Prostate gland (tissue), 2 donors: ENCODE results near the gene ACADSB. TPM values are rescaled to one million over a fixed set of nuclear protein-coding genes. Genes with fewer than 3 reads are reported as not detected.

Source experiments
- DNase-seq: peaks from one replicate; pipeline ENCODE4 v3.0.0-alpha.2; 2019; ENCODE audit warnings: low spot score
- H3K27ac ChIP-seq, 2 donors: fragments of 200-600 bp; sonication (generic); 2 replicates each; pipeline ENCODE4 v1.5.1; 2017 to 2019
- H3K27me3 ChIP-seq: fragments of 200-600 bp; sonication (generic); replicated peaks from 2 replicates; pipeline ENCODE4 v1.5.1; 2019; ENCODE audit not compliant: insufficient read depth
- H3K36me3 ChIP-seq, 2 donors: fragments of 200-600 bp; sonication (generic); 1 replicate in 1 of 2; 2 replicates in 1 of 2; pipeline versions ENCODE4 v1.5.1 to v1.8.1; 2017 to 2019
- H3K4me1 ChIP-seq: fragments of 200-600 bp; sonication (generic); replicated peaks from 2 replicates; pipeline ENCODE4 v1.5.1; 2019
- H3K4me3 ChIP-seq, 2 donors: fragments of 200-600 bp; sonication (generic); 2 replicates each; pipeline ENCODE4 v1.5.1; 2017 to 2019
- H3K9me3 ChIP-seq: fragments of 200-600 bp; sonication (generic); 2 replicates; pipeline ENCODE4 v1.5.1; 2017
- POLR2A ChIP-seq: fragments of 450-650 bp; IDR thresholded peaks from one replicate; pipeline ENCODE4 v1.6.1; 2016; ENCODE audit warnings: antibody characterized with exemption, mild to moderate bottlenecking
- POLR2AphosphoS5 ChIP-seq: sonication (generic); formaldehyde crosslinking; IDR thresholded peaks from one replicate; pipeline ENCODE4 v1.6.1; 2017; ENCODE audit warnings: antibody characterized with exemption
- WGBS: methylation state at CpG from one replicate; pipeline ENCODE4 v1.1.5; 2018; 5-methylcytosine and 5-hydroxymethylcytosine counted together
- intact Hi-C: fragments of 100-400 bp; cut with DNase I; formaldehyde crosslinking; loops from one replicate; pipeline ENCODE4 v1.14.2; 2022
- total RNA-seq, 2 donors: library from RNA; depleted of rRNA; stranded (reverse); fragments of >200 nt; gene quantifications; one replicate each; pipeline ENCODE4 v1.1.0, GENCODE V29; 2016
- TF ChIP-seq, protein P1 (sequence below), 4 experiments: fragments of 200-600 bp in 2 of 4; fragments of 450-650 bp in 2 of 4; sonication (generic) in 2 of 4; IDR thresholded peaks; 1 replicate in 3 of 4; 2 replicates in 1 of 4; pipeline ENCODE4 v1.5.1; 2016 to 2019; ENCODE audit warnings: antibody characterized with exemption in 4 of 4, mild to moderate bottlenecking in 2 of 4, moderate library complexity in 2 of 4

The ACADSB gene
- total RNA-seq, 2 donors from 2014 or later: 17.2 to 38.6 TPM

DNA sequence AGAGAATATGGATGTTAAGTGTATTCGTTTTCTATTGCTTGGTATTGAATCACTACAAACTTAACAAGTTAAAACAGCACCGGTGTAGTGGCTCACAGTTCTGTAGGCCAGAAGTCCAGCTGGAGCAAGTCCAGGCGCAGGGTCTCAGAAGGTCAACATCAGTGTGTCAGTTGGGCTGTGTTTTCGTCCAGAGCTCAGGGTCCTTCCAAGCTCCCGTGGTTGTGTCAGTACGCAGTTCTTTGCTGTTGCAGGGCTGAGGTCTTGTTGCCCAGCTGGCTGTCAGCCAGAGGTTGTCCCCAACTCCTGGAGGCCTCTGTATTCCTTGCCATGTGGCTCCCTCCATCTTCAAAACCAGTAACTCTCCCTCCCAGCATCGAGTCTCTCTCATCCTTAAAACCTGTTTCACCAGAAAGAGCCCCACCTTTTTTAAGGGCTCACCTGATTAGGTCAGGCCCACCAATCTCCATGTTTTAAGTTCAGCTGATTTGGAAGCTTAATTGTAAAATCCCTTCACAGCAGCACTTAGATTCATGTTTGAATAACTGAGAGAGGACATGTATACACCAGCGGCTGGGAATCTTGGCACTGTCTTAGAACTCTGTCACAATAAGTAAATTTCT lies 26.8 kb downstream of the ACADSB start:
- Histone ChIP-seq H3K27ac (no peak overlapping the region), H3K9me3 (no peaks in the 10 kb centered on the region), H3K27me3 (no peaks in the 10 kb centered on the region), H3K4me3 (no peak overlapping the region), H3K4me1 (no peaks in the 10 kb centered on the region), H3K36me3 (peaks cover 0 to 9% of the 10 kb centered on the region in 2 donors)
- TF ChIP-seq POLR2AphosphoS5 (no peak), POLR2A (no peak)
- TF ChIP-seq, protein P1, sequence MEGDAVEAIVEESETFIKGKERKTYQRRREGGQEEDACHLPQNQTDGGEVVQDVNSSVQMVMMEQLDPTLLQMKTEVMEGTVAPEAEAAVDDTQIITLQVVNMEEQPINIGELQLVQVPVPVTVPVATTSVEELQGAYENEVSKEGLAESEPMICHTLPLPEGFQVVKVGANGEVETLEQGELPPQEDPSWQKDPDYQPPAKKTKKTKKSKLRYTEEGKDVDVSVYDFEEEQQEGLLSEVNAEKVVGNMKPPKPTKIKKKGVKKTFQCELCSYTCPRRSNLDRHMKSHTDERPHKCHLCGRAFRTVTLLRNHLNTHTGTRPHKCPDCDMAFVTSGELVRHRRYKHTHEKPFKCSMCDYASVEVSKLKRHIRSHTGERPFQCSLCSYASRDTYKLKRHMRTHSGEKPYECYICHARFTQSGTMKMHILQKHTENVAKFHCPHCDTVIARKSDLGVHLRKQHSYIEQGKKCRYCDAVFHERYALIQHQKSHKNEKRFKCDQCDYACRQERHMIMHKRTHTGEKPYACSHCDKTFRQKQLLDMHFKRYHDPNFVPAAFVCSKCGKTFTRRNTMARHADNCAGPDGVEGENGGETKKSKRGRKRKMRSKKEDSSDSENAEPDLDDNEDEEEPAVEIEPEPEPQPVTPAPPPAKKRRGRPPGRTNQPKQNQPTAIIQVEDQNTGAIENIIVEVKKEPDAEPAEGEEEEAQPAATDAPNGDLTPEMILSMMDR (IDR thresholded peaks at IDR 0.05): no peak
- intact Hi-C loops: no loop called here
- 91% methylated on average over 8 of the region's 8 CpGs for WGBS
- no peak for DNase-seq

DNA sequence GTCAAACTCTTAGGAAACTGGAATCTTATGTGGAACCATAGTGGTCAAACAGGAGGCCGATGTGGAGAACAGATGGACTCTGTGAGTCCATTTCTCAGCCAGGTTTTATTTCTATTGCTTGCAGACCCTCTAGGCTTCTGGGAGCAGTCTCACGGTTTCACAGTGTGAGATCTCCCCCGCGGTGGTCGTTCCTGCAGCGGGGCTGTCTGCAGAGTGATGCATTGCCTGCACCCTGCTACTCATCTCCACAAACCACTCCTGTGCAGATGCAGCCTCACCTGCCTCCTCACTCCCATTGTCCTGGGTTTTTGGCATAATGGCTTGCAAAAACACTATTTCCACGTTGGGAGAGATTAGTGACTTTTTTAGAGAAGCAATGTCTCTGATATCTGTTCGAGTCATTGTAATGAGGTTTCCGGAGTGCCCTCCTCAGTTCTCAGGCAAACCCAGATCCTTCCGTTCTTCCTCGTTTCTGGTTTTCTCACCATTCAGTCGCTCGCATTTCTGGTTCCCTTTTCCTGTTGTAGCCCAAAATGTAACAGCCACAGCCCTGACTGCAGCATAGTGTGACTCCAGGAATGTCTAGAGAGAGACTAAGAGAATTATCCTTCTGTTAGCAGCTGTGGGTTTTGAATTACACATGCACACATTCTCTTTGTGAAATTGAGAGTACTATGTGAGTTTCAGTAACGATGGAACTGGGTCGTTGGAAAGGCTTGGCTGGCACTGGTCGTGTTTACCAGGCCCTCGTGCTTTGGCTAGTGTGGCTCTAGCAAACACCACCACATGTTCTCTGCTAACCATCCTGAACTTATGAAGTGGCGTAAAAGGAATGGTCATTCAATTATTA lies 30.2 kb downstream of the ACADSB start:
- Histone ChIP-seq H3K4me3 (no peak overlapping the region), H3K4me1 (no peaks in the 10 kb centered on the region), H3K27ac (no peak overlapping the region), H3K36me3 (peaks cover 0 to 9% of the 10 kb centered on the region in 2 donors), H3K27me3 (no peaks in the 10 kb centered on the region), H3K9me3 (no peaks in the 10 kb centered on the region)
- intact Hi-C loops: no loop called here
- WGBS: 73% methylated on average over 18 of the region's 18 CpGs
- DNase-seq: no peak
- no peak for TF ChIP-seq POLR2A
- TF ChIP-seq, protein P1 (IDR thresholded peaks at IDR 0.05): no peak
- TF ChIP-seq POLR2AphosphoS5: no peak

DNA sequence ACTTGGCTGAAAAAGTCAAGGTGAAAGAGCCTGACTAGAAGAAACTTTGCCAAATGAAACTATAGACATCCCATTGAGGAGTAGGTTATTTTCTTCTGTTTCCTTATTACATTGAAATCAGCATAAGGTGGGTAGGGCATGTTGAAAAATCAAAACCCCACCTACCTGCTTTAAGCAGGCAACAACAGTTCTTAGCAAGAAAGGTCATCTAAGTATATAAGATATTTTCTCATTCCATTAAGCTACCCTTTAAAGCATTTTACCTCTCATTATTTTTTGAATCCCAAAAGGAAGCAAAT lies 30.8 kb downstream of the ACADSB start:
- no peak for DNase-seq
- Histone ChIP-seq H3K27me3 (no peaks in the 10 kb centered on the region), H3K27ac (no peak overlapping the region), H3K4me3 (no peak overlapping the region), H3K36me3 (peaks cover 0 to 9% of the 10 kb centered on the region in 2 donors), H3K9me3 (no peaks in the 10 kb centered on the region), H3K4me1 (no peaks in the 10 kb centered on the region)
- intact Hi-C loops: no loop called here
- no peak for TF ChIP-seq POLR2AphosphoS5

DNA sequence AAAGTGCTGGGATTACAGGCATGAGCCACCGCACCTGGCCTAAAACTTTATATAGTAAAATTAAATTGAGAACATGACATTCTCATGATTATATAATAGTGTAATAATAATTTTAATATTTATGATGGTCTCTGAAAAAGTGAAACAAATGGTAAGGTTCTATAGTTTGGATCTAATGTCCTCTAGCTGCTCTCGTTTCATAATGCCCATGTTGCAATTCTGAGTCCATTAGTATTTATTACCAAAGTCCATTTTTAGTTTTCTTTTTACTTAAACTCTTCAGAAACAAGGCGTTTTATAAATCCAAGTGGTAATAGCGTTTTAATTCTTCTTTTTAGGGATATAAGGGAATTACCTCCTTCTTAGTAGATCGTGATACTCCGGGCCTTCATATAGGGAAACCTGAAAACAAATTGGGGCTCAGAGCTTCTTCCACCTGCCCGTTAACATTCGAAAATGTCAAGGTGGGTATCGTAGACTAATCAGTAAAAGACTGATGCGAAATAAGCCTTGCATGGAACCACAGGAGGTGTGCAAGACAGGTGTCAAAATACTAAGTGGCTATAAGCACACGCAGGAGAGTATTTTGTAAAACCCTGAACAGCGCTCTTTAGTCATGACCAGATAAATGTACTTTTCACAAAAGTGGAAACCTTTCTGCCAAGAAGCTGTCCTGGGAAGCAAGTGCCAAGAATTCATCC lies 34.1 kb downstream of the ACADSB start:
- Histone ChIP-seq H3K4me3 (no peak overlapping the region), H3K9me3 (no peaks in the 10 kb centered on the region), H3K4me1 (no peaks in the 10 kb centered on the region), H3K27me3 (no peaks in the 10 kb centered on the region), H3K36me3 (no peaks in the 10 kb centered on the region), H3K27ac (no peak overlapping the region)
- TF ChIP-seq POLR2A (no peak), POLR2AphosphoS5 (no peak)
- TF ChIP-seq, protein P1 (IDR thresholded peaks at IDR 0.05): no peak
- no peak for DNase-seq
- WGBS: 91% methylated on average over 12 of the region's 12 CpGs
- intact Hi-C loops: loop anchor here (5.0 kb wide), 1 partner anchor 514 kb away; no protein-coding TSS in a partner anchor

DNA sequence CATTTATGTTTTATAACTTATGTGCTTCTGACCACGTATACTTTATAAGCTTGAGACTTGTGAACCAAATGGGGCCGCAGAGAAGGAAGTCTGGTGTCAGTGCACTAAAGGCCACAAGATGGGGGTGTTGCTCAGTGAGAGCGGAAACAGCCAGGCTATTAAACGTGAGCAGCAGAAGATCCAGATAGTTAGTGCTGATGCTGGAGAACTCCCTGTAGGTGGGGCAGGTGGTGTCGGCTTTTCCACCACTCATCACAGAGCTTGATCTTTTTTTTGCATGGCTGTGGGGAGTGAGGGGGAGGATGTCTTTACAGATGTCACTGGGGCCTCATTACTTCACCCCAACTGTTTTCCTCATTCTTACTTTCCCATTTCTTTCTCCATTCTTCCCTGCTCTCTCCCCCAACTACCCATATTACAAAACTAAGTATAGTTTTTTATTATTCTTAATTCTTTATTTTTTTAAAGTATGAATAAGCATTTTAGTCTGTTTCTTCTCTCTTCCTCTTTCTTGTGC lies 34.7 kb downstream of the ACADSB start:
- intact Hi-C loops: loop anchor here (5.0 kb wide), 1 partner anchor 514 kb away; no protein-coding TSS in a partner anchor
- DNase-seq: peak; percentile 51
- H3K27me3 ChIP-seq: no peaks in the 10 kb centered on the region
- TF ChIP-seq POLR2A (no peak), POLR2AphosphoS5 (peak; percentile 50)
- TF ChIP-seq, protein P1 (IDR thresholded peaks at IDR 0.05): peak in 3 of 4 experiments; percentile 62 to 63 (median 62)
- H3K36me3 ChIP-seq: no peaks in the 10 kb centered on the region
- no peak overlapping the region for H3K27ac ChIP-seq
- H3K4me1 ChIP-seq: no peaks in the 10 kb centered on the region
- no peak overlapping the region for H3K4me3 ChIP-seq
- H3K9me3 ChIP-seq: no peaks in the 10 kb centered on the region
- WGBS: 2% methylated on average over 5 of the region's 5 CpGs
